Vagina (tissue), 2 donors: ENCODE measurements around the gene SIK3. TPM values are rescaled to one million over a fixed set of nuclear protein-coding genes. Genes with fewer than 3 reads are reported as not detected.

Experiments
- DNase-seq, 2 donors: peaks; one replicate each; pipeline ENCODE4 v3.0.0-alpha.2; 2017; ENCODE audit errors: extremely low spot score in 2 of 2
- H3K27ac ChIP-seq: fragments of 200-600 bp; sonication (generic); one replicate; pipeline ENCODE4 v1.5.1; 2019
- H3K27me3 ChIP-seq: fragments of 200-600 bp; sonication (generic); one replicate; pipeline ENCODE4 v1.5.1; 2019
- H3K36me3 ChIP-seq, 2 donors: fragments of 200-600 bp; sonication (generic); one replicate each; pipeline ENCODE4 v1.5.1; 2017 to 2019
- H3K4me1 ChIP-seq: fragments of 200-600 bp; sonication (generic); one replicate; pipeline ENCODE4 v1.5.1; 2019
- H3K4me3 ChIP-seq, 2 donors: fragments of 200-600 bp; sonication (generic); 1 replicate in 1 of 2; 2 replicates in 1 of 2; pipeline ENCODE4 v1.5.1; 2016 to 2019
- H3K9me3 ChIP-seq: fragments of 200-600 bp; sonication (generic); one replicate; pipeline ENCODE4 v1.5.1; 2019
- POLR2A ChIP-seq, 2 donors: fragments of 450-650 bp; IDR thresholded peaks; one replicate each; pipeline ENCODE4 v1.6.1; 2017; ENCODE audit warnings: antibody characterized with exemption in 2 of 2, mild to moderate bottlenecking in 2 of 2, moderate library complexity in 2 of 2
- POLR2AphosphoS5 ChIP-seq, 2 donors: sonication (generic); formaldehyde crosslinking; IDR thresholded peaks; one replicate each; pipeline ENCODE4 v1.9.0; 2017; ENCODE audit warnings: antibody characterized with exemption in 2 of 2, mild to moderate bottlenecking in 2 of 2, low read depth in 1 of 2; ENCODE audit not compliant: insufficient read depth in 1 of 2
- intact Hi-C: fragments of 100-400 bp; cut with DNase I; formaldehyde crosslinking; loops from one replicate; pipeline ENCODE4 v1.15.1; 2023
- small RNA-seq: library from RNA; depleted of rRNA; stranded (forward); fragments of <200 nt; gene quantifications from one replicate; pipeline ENCODE3, GENCODE V24; 2016
- total RNA-seq: library from RNA; depleted of rRNA; stranded (reverse); fragments of >200 nt; gene quantifications from one replicate; pipeline ENCODE4 v1.2.3, GENCODE V29; 2016
- TF ChIP-seq, protein P1 (sequence below), 3 experiments: fragments of 450-650 bp in 2 of 3; fragments of 200-600 bp in 1 of 3; sonication (generic) in 1 of 3; IDR thresholded peaks; one replicate each; pipeline ENCODE4 v1.5.1; 2017 to 2019; ENCODE audit warnings: antibody characterized with exemption in 3 of 3, mild to moderate bottlenecking in 2 of 3, moderate library complexity in 2 of 3

Gene SIK3
- total RNA-seq, 1 donor from 2014 or later, result 39.0 TPM

DNA sequence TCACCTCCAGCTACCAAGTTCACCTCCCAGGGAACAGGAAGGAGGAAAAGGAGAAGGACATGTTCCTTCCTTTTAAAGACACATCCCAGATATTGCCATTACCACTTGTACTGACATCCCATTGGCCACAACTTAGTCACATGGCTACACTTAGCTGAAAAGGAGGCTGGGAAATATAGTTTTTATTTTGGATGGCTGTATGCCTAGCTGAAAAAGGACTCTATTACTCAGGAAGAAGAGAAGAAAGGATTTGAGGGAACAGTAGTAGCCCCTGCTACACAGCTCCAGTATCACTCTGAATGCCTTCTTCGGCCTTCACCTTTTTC lies 304.5 kb downstream of the SIK3 start:
- no peak for DNase-seq
- Histone ChIP-seq H3K27me3 (no peaks in the 10 kb centered on the region), H3K36me3 (no peaks in the 10 kb centered on the region), H3K4me1 (peaks cover 5% of the 10 kb centered on the region), H3K9me3 (no peaks in the 10 kb centered on the region), H3K27ac (no peak overlapping the region), H3K4me3 (no peak overlapping the region)
- intact Hi-C loops, result no loop called here
- TF ChIP-seq, protein P1, sequence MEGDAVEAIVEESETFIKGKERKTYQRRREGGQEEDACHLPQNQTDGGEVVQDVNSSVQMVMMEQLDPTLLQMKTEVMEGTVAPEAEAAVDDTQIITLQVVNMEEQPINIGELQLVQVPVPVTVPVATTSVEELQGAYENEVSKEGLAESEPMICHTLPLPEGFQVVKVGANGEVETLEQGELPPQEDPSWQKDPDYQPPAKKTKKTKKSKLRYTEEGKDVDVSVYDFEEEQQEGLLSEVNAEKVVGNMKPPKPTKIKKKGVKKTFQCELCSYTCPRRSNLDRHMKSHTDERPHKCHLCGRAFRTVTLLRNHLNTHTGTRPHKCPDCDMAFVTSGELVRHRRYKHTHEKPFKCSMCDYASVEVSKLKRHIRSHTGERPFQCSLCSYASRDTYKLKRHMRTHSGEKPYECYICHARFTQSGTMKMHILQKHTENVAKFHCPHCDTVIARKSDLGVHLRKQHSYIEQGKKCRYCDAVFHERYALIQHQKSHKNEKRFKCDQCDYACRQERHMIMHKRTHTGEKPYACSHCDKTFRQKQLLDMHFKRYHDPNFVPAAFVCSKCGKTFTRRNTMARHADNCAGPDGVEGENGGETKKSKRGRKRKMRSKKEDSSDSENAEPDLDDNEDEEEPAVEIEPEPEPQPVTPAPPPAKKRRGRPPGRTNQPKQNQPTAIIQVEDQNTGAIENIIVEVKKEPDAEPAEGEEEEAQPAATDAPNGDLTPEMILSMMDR (IDR thresholded peaks at IDR 0.05), result no peak
- TF ChIP-seq POLR2A (IDR thresholded peaks at IDR 0.05), result no peak
- no peak for TF ChIP-seq POLR2AphosphoS5 (IDR thresholded peaks at IDR 0.05; ENCODE audit: insufficient read depth in 1 of 2, low read depth in 1 of 2)

Small RNA genes lying within 50 kb of the gene (small RNA-seq; reads per million reads assigned to genes)
- gene AP000936.3 (not detected), gene RNY4P6 (1.5 reads per million, percentile 46 among the genes with 10 or more reads in this experiment)

Other genes starting within 250 kb of the SIK3 start
- gene PAFAH1B2, start 45.9 kb upstream of the SIK3 start, total RNA-seq, result 68.5 TPM
- gene SIDT2, start 80.3 kb upstream of the SIK3 start, total RNA-seq, result 24.8 TPM
- gene TAGLN, start 100.9 kb upstream of the SIK3 start, total RNA-seq, result 1,935 TPM
- 63.8 TPM for gene PCSK7, start 133.6 kb upstream of the SIK3 start, total RNA-seq
- 10.8 TPM for gene RNF214, start 134.2 kb upstream of the SIK3 start, total RNA-seq
- gene BACE1-AS, start 192.9 kb upstream of the SIK3 start, total RNA-seq, result 10.6 TPM
- gene BACE1, start 217.8 kb upstream of the SIK3 start, total RNA-seq, result 25.8 TPM
- gene CEP164, start 229.4 kb upstream of the SIK3 start, total RNA-seq, result 21.6 TPM